K562 (cell line): ENCODE measurements around the gene LRRC1. TPM values are rescaled to one million over a fixed set of nuclear protein-coding genes. Genes with fewer than 3 reads are reported as not detected.

Experiments
- ATAC-seq: fragments of 200-7000 bp; cut with Tn5 transposase; 3 replicates; pipeline ENCODE4 v1.9.1; 2020; ENCODE audit warnings: moderate library complexity
- BruUV-seq: library from RNA; stranded (reverse); fragments of 400-500 nt; replicated peaks from 2 replicates; lab custom pipeline; 2021; lab: Mats Ljungman, UMichigan
- CTCF ChIA-PET: fragments of 300-600 bp; formaldehyde crosslinking; extraction: SDS; loops from one replicate; lab custom pipeline; 2021; ENCODE audit warnings: low intra/inter-chr PET ratio; lab: Yijun Ruan, JAX
- POLR2A ChIA-PET: fragments of 300-600, 350-650 bp; sonication (Branson Sonifier 250); formaldehyde crosslinking; extraction: SDS; loops from one replicate; lab custom pipeline; 2021; ENCODE audit warnings: antibody characterized with exemption, inconsistent platforms; lab: Yijun Ruan, JAX
- DNase-seq, 4 experiments: peaks; one replicate each; pipeline versions ENCODE4 v3.0.0 to v3.0.0-alpha.2; 2011 to 2018; ENCODE audit warnings: low spot score in 3 of 4, mixed read lengths in 3 of 4; ENCODE audit errors: extremely low read depth in 1 of 4
- FAIRE-seq: peaks from 2 replicates; lab custom pipeline; 2011; peaks lifted over from hg19 to GRCh38; lab: Jason Lieb, UNC
- H2AFZ ChIP-seq: 2 replicates; pipeline ENCODE4 v1.6.0; 2011; ENCODE audit warnings: low read depth, low read length, control low read depth, inconsistent platforms
- H3K27ac ChIP-seq: fragments of 200-600 bp; 3 replicates; pipeline ENCODE4 v1.8.0; 2011; ENCODE audit warnings: low read depth, mild to moderate bottlenecking, control low read depth, inconsistent platforms, low read length, moderate library complexity, mixed read lengths; ENCODE audit errors: extremely low read depth
- H3K27me3 ChIP-seq, 2 experiments: fragments of 300-600 bp in 1 of 2; 2 replicates in 1 of 2; 3 replicates in 1 of 2; pipeline versions ENCODE4 v1.6.0 to v1.8.0; 2011; ENCODE audit warnings: inconsistent platforms in 2 of 2, low read length in 2 of 2, mild to moderate bottlenecking in 1 of 2, mixed read lengths in 1 of 2, moderate library complexity in 1 of 2; ENCODE audit not compliant: control insufficient read depth in 2 of 2, insufficient read depth in 2 of 2
- H3K36me3 ChIP-seq: fragments of 300-600 bp; 3 replicates; pipeline ENCODE4 v1.8.0; 2011; ENCODE audit warnings: mild to moderate bottlenecking, low read length, inconsistent platforms; ENCODE audit not compliant: control insufficient read depth, insufficient read depth
- H3K4me1 ChIP-seq, 2 experiments: fragments of 200-600 bp in 1 of 2; replicated peaks in 1 of 2; 2 replicates in 1 of 2; 3 replicates in 1 of 2; pipeline versions ENCODE4 v1.5.1 to v1.8.0; 2011; ENCODE audit warnings: inconsistent platforms in 2 of 2, low read length in 2 of 2, mild to moderate bottlenecking in 1 of 2, mixed read lengths in 1 of 2, moderate library complexity in 1 of 2; ENCODE audit not compliant: control insufficient read depth in 2 of 2, insufficient read depth in 2 of 2
- H3K4me2 ChIP-seq: 2 replicates; pipeline ENCODE4 v1.6.1; 2011; ENCODE audit warnings: low read length, control low read depth, inconsistent platforms, mixed read lengths; ENCODE audit not compliant: insufficient read depth
- H3K4me3 ChIP-seq: fragments of 200-600 bp; sonication (generic), shearing (Covaris generic); 2 replicates; pipeline ENCODE4 v1.5.1; 2016; ENCODE audit warnings: control low read depth, inconsistent platforms
- H3K79me2 ChIP-seq: fragments of 200-600 bp; 3 replicates; pipeline ENCODE4 v1.8.0; 2011; ENCODE audit warnings: low read length, inconsistent platforms; ENCODE audit not compliant: control insufficient read depth, insufficient read depth
- H3K9ac ChIP-seq, 2 experiments: 2 replicates each; pipeline versions ENCODE4 v1.6.0 to v1.6.1; 2011; ENCODE audit warnings: low read depth in 2 of 2, low read length in 2 of 2, control low read depth in 1 of 2, inconsistent platforms in 1 of 2, mild to moderate bottlenecking in 1 of 2, mixed read lengths in 1 of 2; ENCODE audit not compliant: insufficient read depth in 1 of 2
- H3K9me1 ChIP-seq: one replicate; pipeline ENCODE4 v1.6.0; 2011; ENCODE audit warnings: inconsistent platforms, mild to moderate bottlenecking, low read length, moderate library complexity; ENCODE audit not compliant: control insufficient read depth, insufficient read depth
- H3K9me3 ChIP-seq: replicated peaks from 2 replicates; pipeline ENCODE4 v1.5.1; 2011; ENCODE audit warnings: low read depth, low read length, inconsistent platforms; ENCODE audit not compliant: control insufficient read depth, insufficient read depth
- H4K20me1 ChIP-seq: replicated peaks from 2 replicates; pipeline ENCODE4 v1.6.1; 2011; ENCODE audit warnings: low read length, inconsistent platforms, mixed read lengths; ENCODE audit not compliant: control insufficient read depth, insufficient read depth
- ADNP ChIP-seq: fragments of 200-800 bp; sonication (Bioruptor generic); IDR thresholded peaks from 2 replicates; pipeline ENCODE4 v1.6.1; 2016; ENCODE audit warnings: missing genetic modification characterization, missing compliant biosample characterization
- CCNT2 ChIP-seq: IDR thresholded peaks from 2 replicates; pipeline ENCODE4 v1.6.1; 2011; ENCODE audit warnings: borderline replicate concordance, low read depth, mild to moderate bottlenecking, moderate library complexity, mixed read lengths, low read length; ENCODE audit not compliant: insufficient read length; ENCODE audit errors: extremely low read depth
- ILK ChIP-seq: fragments of 450-650 bp; IDR thresholded peaks from 2 replicates; pipeline ENCODE4 v1.6.1; 2016; ENCODE audit warnings: missing genetic modification characterization, low read depth, mild to moderate bottlenecking, missing compliant biosample characterization, moderate library complexity, borderline replicate concordance
- KHSRP ChIP-seq: fragments of 450-650 bp; IDR thresholded peaks from 2 replicates; pipeline ENCODE4 v1.6.1; 2017
- MECOM ChIP-seq: fragments of 250-450 bp; sonication (Bioruptor Pico); IDR thresholded peaks from 2 replicates; pipeline ENCODE4 v1.8.0; 2022; ENCODE audit warnings: inconsistent platforms
- TRIM24 ChIP-seq, 2 experiments: fragments of 450-650 bp; IDR thresholded peaks; 2 replicates each; pipeline ENCODE4 v1.6.1; 2016
- XRCC4 ChIP-seq: IDR thresholded peaks from one replicate; pipeline ENCODE4 v1.6.1; 2011; ENCODE audit not compliant: insufficient read depth, insufficient read length; ENCODE audit errors: extremely low read depth
- ZNF57 ChIP-seq: fragments of 450-650 bp; formaldehyde crosslinking; IDR thresholded peaks from 2 replicates; pipeline ENCODE4 v1.4.0; 2020; ENCODE audit warnings: mild to moderate bottlenecking, moderate library complexity
- ZNF583 ChIP-seq: fragments of 250-450 bp; sonication (Bioruptor Pico); IDR thresholded peaks from 2 replicates; pipeline ENCODE4 v1.4.0; 2020
- whole genome bisulfite sequencing: fragments of 100-300 bp; shearing (Covaris generic); methylation state at CpG from one replicate; pipeline ENCODE4 v1.1.6; 2016; ENCODE audit warnings: low coverage, mixed read lengths; ENCODE audit not compliant: insufficient coverage; ENCODE audit errors: missing lambda C conversion rate; 5-methylcytosine and 5-hydroxymethylcytosine counted together
- in situ Hi-C: fragments of 300-500 bp; cut with MboI; formaldehyde crosslinking; loops from 4 replicates; pipeline ENCODE4 v1.15.0; 2018; ENCODE audit warnings: inconsistent platforms, mixed read lengths
- intact Hi-C: fragments of 100-400 bp; cut with micrococcal nuclease; formaldehyde crosslinking; loops from 2 replicates; pipeline ENCODE4 v1.14.2; 2022
- polyA plus RNA-seq, 8 experiments: library from polyadenylated mRNA; depleted of rRNA in 4 of 8; stranded (reverse) in 5 of 8; unstranded in 3 of 8; fragments of >200 nt; fragmentation: Nextera tagmentation in 2 of 8; fragmentation: Illumina TruSeq in 1 of 8; extraction: Ambion mirVana in 2 of 8; extraction: Trizol in 1 of 8; gene quantifications; 2 replicates each; pipeline versions ENCODE4 v1.2.1 to v1.2.3, GENCODE V29; 2011 to 2014; ENCODE audit warnings: inconsistent platforms in 1 of 8, missing spikeins in 1 of 8
- total RNA-seq, 7 experiments: library from RNA; depleted of rRNA in 6 of 7; stranded (reverse); fragments of >200 nt in 6 of 7; fragmentation: Illumina TruSeq in 2 of 7; extraction: Trizol in 2 of 7; gene quantifications; 2 replicates each; pipeline versions ENCODE4 v1.2.1 to v1.2.3, GENCODE V29; 2011 to 2021; ENCODE audit warnings: low replicate concordance in 1 of 7
- TF ChIP-seq, protein P1 (sequence below): fragments of 250-450 bp; sonication (Bioruptor Pico); IDR thresholded peaks from 2 replicates; pipeline ENCODE4 v1.4.0; 2020
- TF ChIP-seq, protein P2 (sequence below): sonication (generic); formaldehyde crosslinking; IDR thresholded peaks from 2 replicates; pipeline ENCODE4 v1.8.1; 2023; ENCODE audit warnings: mild to moderate bottlenecking, missing genetic modification reagents
- TF ChIP-seq, protein P3 (sequence below): fragments of 450-650 bp; formaldehyde crosslinking; IDR thresholded peaks from 2 replicates; pipeline ENCODE4 v1.4.0; 2022; ENCODE audit warnings: missing genetic modification characterization
- TF ChIP-seq, protein P4 (sequence below): sonication (generic); formaldehyde crosslinking; IDR thresholded peaks from 2 replicates; pipeline ENCODE4 v1.5.0; 2020; ENCODE audit warnings: missing genetic modification reagents
- TF ChIP-seq, protein P5 (sequence below), 2 experiments: fragments of 450-650 bp; conservative IDR thresholded peaks; 2 replicates each; pipeline ENCODE4 v1.6.1; 2017; ENCODE audit warnings: mild to moderate bottlenecking in 2 of 2, moderate library complexity in 2 of 2

LRRC1 gene
- total and polyA plus RNA-seq, 9 of the 15 experiments (the other 6 are each of a cell fraction or from before 2014, with no cell fraction given): not detected

DNA sequence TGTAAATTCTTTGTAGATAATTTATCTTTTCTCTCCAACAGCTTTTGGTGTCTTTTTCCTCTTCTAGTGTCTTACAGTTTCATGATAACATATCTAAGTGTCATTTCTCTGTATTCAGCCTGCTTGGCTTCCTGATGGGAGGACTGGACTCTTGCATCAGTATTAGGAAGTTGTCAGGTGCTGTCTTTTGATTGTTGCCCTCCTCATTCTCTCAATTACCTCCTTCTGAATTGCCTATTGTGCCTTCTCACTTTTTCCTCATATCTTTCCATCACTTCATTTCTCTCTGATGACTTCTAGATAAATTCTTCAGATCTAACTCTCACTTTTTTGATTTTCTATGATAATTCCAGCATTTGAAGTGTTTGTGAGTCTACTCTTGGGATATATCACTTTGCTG, 162.0 kb downstream of the LRRC1 start (continued):
- TF ChIP-seq CCNT2: no peak
- TF ChIP-seq, protein P1, sequence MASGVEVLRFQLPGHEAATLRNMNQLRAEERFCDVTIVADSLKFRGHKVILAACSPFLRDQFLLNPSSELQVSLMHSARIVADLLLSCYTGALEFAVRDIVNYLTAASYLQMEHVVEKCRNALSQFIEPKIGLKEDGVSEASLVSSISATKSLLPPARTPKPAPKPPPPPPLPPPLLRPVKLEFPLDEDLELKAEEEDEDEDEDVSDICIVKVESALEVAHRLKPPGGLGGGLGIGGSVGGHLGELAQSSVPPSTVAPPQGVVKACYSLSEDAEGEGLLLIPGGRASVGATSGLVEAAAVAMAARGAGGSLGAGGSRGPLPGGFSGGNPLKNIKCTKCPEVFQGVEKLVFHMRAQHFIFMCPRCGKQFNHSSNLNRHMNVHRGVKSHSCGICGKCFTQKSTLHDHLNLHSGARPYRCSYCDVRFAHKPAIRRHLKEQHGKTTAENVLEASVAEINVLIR (CRISPR knock-in tag): no peak
- no peak for TF ChIP-seq XRCC4
- TF ChIP-seq MECOM (CRISPR knock-in tag): no peak

DNA sequence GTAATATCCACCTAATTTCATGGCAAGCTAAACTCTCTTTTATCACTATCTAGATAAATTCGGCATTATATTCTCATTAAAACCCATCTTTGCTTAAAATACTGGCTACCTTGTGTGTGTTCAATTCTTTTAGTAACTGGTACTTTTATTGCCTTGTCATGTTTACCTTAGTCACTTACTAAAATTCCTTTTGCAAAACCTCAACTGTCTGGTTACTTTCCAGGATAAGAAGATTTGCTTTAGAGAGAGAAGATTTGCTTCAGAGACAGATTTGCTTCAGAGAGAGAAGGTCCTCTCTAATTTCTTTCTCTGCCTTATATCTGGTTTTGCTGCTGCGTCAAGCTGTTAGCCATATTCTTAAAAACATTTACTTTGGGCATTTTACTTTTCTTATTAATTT, 164.9 kb downstream of the LRRC1 start:
- intact Hi-C loops: no loop called here
- Histone ChIP-seq H3K9ac (no peak overlapping the region), H3K27me3 (no peaks in the 10 kb centered on the region), H2AFZ (no peak overlapping the region), H3K9me3 (no peaks in the 10 kb centered on the region), H3K27ac (no peak overlapping the region), H3K4me1 (no peaks in the 10 kb centered on the region), H3K36me3 (no peaks in the 10 kb centered on the region), H4K20me1 (no peaks in the 10 kb centered on the region), H3K4me2 (no peak overlapping the region), H3K79me2 (no peaks in the 10 kb centered on the region), H3K4me3 (no peak overlapping the region), H3K9me1 (no peaks in the 10 kb centered on the region)
- no TSS peak for BruUV-seq
- FAIRE-seq: no peak
- in situ Hi-C loops: no loop called here
- no peak for DNase-seq
- POLR2A ChIA-PET: interaction anchor here (1.5 kb wide), 1 partner anchor 20 kb away, joined by 3 read pairs; no protein-coding TSS in a partner anchor
- no peak for ATAC-seq
- CTCF ChIA-PET: no interaction called here
- whole genome bisulfite sequencing: 0% methylated on average over 2 of the region's 2 CpGs
- no peak for TF ChIP-seq TRIM24 (IDR thresholded peaks at IDR 0.05)
- TF ChIP-seq KHSRP: no peak
- no peak for TF ChIP-seq ADNP
- TF ChIP-seq ZNF57 (CRISPR knock-in tag): no peak
- TF ChIP-seq ILK (tag): no peak
- TF ChIP-seq ZNF583 (CRISPR knock-in tag): no peak
- TF ChIP-seq, protein P2, sequence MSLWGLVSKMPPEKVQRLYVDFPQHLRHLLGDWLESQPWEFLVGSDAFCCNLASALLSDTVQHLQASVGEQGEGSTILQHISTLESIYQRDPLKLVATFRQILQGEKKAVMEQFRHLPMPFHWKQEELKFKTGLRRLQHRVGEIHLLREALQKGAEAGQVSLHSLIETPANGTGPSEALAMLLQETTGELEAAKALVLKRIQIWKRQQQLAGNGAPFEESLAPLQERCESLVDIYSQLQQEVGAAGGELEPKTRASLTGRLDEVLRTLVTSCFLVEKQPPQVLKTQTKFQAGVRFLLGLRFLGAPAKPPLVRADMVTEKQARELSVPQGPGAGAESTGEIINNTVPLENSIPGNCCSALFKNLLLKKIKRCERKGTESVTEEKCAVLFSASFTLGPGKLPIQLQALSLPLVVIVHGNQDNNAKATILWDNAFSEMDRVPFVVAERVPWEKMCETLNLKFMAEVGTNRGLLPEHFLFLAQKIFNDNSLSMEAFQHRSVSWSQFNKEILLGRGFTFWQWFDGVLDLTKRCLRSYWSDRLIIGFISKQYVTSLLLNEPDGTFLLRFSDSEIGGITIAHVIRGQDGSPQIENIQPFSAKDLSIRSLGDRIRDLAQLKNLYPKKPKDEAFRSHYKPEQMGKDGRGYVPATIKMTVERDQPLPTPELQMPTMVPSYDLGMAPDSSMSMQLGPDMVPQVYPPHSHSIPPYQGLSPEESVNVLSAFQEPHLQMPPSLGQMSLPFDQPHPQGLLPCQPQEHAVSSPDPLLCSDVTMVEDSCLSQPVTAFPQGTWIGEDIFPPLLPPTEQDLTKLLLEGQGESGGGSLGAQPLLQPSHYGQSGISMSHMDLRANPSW (CRISPR knock-in tag): no peak
- TF ChIP-seq, protein P3, sequence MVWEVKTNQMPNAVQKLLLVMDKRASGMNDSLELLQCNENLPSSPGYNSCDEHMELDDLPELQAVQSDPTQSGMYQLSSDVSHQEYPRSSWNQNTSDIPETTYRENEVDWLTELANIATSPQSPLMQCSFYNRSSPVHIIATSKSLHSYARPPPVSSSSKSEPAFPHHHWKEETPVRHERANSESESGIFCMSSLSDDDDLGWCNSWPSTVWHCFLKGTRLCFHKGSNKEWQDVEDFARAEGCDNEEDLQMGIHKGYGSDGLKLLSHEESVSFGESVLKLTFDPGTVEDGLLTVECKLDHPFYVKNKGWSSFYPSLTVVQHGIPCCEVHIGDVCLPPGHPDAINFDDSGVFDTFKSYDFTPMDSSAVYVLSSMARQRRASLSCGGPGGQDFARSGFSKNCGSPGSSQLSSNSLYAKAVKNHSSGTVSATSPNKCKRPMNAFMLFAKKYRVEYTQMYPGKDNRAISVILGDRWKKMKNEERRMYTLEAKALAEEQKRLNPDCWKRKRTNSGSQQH (CRISPR knock-in tag): no peak
- TF ChIP-seq, protein P4, sequence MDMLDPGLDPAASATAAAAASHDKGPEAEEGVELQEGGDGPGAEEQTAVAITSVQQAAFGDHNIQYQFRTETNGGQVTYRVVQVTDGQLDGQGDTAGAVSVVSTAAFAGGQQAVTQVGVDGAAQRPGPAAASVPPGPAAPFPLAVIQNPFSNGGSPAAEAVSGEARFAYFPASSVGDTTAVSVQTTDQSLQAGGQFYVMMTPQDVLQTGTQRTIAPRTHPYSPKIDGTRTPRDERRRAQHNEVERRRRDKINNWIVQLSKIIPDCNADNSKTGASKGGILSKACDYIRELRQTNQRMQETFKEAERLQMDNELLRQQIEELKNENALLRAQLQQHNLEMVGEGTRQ: no peak
- TF ChIP-seq, protein P5, sequence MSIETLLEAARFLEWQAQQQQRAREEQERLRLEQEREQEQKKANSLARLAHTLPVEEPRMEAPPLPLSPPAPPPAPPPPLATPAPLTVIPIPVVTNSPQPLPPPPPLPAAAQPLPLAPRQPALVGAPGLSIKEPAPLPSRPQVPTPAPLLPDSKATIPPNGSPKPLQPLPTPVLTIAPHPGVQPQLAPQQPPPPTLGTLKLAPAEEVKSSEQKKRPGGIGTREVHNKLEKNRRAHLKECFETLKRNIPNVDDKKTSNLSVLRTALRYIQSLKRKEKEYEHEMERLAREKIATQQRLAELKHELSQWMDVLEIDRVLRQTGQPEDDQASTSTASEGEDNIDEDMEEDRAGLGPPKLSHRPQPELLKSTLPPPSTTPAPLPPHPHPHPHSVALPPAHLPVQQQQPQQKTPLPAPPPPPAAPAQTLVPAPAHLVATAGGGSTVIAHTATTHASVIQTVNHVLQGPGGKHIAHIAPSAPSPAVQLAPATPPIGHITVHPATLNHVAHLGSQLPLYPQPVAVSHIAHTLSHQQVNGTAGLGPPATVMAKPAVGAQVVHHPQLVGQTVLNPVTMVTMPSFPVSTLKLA (conservative IDR thresholded peaks at IDR 0.05): no peak
